Smooth muscle cell of the pulmonary artery (primary cell): ENCODE measurements around the gene PRR29. TPM values are rescaled to one million over a fixed set of nuclear protein-coding genes. Genes with fewer than 3 reads are reported as not detected.

ENCODE experiments used
- total RNA-seq: library from RNA; depleted of rRNA; stranded (reverse); fragments of >200 nt; gene quantifications from 2 replicates; pipeline ENCODE4 v1.2.3, GENCODE V29; 2014

The PRR29 gene
- 0.20 and 1.2 TPM in 2 replicates for total RNA-seq

GRCh38 chr17:63998050-63998720, at the start of gene PRR29:
PRR29 (plus strand) TSS chr17:63998351; CDS start chr17:63998365, 14 bp downstream.

GRCh38 chr17:63972796-63973195, 25.4 kb upstream of the PRR29 start, which contains the start of gene SCN4A:
SCN4A (minus strand) TSS chr17:63972918; CDS start chr17:63972841, 77 bp downstream.

GRCh38 chr17:64020056-64020766, 22.1 kb downstream of the PRR29 start, which contains the start of gene ICAM2:
ICAM2 (minus strand) TSS chr17:64020633; CDS start chr17:64006691, 13,942 bp downstream.

Other genes with a start within 250 kb of the PRR29 start
- gene CCDC47, start 224.8 kb upstream of the PRR29 start, total RNA-seq, result 89.7 and 94.5 TPM in 2 replicates
- 66.3 and 76.8 TPM in 2 replicates for gene DDX42, start 224.2 kb upstream of the PRR29 start, total RNA-seq
- gene PSMC5, start 170.9 kb upstream of the PRR29 start, total RNA-seq, result 58.6 and 61.6 TPM in 2 replicates
- gene FTSJ3, start 170.7 kb upstream of the PRR29 start, total RNA-seq, result 31.9 and 47.7 TPM in 2 replicates
- 61.6 and 64.3 TPM in 2 replicates for gene SMARCD2, start 155.7 kb upstream of the PRR29 start, total RNA-seq
- not detected in 2 replicates for gene CSH2, start 124.7 kb upstream of the PRR29 start, total RNA-seq
- not detected in 2 replicates for gene GH2, start 116.4 kb upstream of the PRR29 start, total RNA-seq
- gene CSH1, start 101.8 kb upstream of the PRR29 start, total RNA-seq, result not detected in 2 replicates
- gene CSHL1, start 87.1 kb upstream of the PRR29 start, total RNA-seq, result not detected in 2 replicates
- gene GH1, start 79.5 kb upstream of the PRR29 start, total RNA-seq, result not detected in 2 replicates
- 3.6 TPM in 1 of 2 replicates, not detected in the other for gene CD79B, start 66.0 kb upstream of the PRR29 start, total RNA-seq
- under 0.01 and 0.07 TPM in 2 replicates for gene SCN4A, start 25.4 kb upstream of the PRR29 start, total RNA-seq
- gene ICAM2, start 22.3 kb downstream of the PRR29 start, total RNA-seq, result 3.9 and 13.0 TPM in 2 replicates
- 13.0 and 23.3 TPM in 2 replicates for gene ERN1, start 131.8 kb downstream of the PRR29 start, total RNA-seq